ENCODE measurements around the gene VWA5A.

The VWA5A gene

DNA sequence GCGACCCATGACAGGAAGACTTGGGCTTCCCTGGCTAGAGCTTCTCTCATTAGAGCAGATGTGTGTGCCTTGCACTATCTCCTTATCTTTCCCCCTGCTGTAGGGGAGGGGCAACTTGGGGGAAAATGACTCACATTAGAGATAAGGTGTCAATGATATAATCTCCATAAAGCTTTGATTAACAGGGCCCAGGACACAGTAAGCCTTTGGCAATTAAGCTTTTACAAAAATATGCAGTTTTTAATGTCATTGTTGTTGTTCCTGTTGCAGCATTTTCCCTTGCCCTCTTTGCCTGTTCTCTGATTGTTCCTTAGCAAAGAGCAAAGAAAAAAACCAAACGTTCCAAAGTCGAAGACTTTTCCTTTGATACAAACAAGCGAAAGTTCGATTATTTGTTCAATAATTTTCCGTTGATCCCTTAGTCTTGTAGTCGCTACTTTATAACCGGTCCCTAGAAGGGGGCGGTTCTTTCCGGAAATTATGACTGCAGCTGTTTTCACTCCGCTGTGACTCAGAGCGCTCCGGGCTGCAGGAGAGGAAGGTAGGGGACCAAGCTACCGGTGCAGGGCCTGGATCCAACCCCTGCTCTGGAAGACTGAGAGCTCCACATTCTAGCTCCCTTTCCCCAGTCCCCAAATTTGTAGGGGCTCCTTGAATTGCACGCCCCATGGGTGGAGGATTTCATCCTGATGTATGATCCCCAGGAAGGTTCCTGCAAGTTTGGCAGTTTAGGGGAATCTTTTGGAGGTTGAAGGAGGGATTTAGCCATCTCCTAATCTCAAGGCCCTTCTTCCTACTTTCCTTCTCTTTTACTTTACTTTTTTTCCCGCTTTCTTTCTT, at the start of gene VWA5A:
Gene VWA5A (plus strand): TSS at position 509 of the 840 bp plus-strand sequence. CDS start 2,062 bp downstream, outside the sequence.
- peak; percentile 7 for DNase-seq

DNA sequence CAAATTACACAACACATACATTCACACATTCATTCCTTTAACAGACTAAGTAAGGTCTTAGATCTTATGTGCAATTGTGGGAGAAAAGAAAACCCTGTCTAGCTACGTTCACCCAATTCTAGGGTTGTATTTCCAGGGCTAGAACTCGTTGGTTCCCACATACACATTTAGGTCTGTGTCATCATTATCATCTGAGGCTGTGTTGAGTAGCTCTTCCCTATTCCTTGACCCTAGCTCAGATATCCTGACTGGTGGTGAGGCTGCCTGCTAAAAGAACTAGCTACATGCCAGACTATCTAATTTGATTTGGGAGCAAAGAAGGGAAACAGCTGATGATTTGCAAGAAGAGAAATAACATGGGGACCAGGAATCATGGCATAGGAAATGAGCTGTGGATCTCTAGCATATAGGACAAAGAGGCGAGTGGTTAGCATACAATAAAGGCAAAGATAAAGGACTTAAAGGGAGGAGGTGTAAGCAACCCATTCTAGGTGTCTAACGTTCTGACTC, 46.6 kb upstream of the VWA5A start:
- DNase-seq, result no peak

- no peak for DNase-seq
Observed at GRCh38 chr11:124069429-124070401, 45.5 kb upstream of the VWA5A start.

- peak; percentile 21 for DNase-seq
Observed at GRCh38 chr11:124070915-124071622, 44.2 kb upstream of the VWA5A start.

DNA sequence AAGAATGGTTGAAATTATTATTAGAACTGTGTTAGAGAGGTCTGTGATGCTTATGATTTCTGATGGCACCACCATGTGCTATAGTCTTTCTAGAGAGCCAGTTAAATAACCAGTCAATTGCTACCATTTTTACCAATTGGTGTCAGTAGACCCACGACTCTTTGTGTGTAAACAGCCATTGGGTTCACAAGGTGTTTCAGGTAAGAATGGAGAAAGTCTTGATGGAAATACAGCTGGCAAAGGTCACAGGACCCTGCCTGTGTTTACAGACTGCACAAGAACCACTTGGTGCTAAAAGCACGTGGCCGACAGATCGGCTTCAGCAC, 43.7 kb upstream of the VWA5A start:
- DNase-seq, result no peak

DNA sequence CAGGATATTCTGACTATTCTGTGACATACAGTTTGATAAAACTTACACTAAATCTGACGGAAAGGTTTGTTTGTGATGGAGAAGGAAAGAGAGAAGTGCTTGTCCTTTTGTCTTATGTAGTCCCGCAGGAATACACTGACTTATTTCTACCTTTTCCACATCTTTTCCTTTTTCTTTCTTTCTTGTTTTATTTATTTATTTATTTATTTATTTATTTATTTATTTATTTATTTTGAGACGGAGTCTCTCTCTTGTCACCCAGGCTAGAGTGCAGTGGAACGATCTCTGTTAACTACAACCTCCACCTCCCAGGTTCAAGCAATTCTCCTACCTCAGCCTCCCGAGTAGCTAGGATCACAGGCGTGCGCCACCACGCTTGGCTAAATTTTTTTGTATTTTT, 43.1 kb upstream of the VWA5A start:
- DNase-seq, result no peak

- no peak for DNase-seq
Observed at GRCh38 chr11:124074554-124074953, 40.7 kb upstream of the VWA5A start.

DNA sequence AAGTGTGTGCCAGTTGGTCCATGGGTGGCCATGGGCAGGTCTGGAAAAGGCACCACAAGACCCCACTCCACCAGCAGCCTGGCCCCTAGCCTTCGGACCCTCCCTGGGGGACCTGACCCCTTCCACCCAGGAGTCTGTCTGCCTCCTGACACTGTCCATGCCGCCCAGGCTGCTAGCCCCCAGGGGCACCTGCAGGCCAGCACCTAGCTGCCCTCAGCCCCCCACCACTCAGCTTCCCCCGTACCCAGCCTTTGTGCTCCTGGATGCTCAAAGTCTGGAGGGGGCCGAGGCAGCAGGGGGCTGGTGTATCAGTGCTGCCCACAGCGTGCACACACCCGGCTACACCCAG, 39.8 kb upstream of the VWA5A start:
- DNase-seq, result no peak

GRCh38 chr11:124075841-124076651, 39.2 kb upstream of the VWA5A start:
- DNase-seq, result no peak

DNA sequence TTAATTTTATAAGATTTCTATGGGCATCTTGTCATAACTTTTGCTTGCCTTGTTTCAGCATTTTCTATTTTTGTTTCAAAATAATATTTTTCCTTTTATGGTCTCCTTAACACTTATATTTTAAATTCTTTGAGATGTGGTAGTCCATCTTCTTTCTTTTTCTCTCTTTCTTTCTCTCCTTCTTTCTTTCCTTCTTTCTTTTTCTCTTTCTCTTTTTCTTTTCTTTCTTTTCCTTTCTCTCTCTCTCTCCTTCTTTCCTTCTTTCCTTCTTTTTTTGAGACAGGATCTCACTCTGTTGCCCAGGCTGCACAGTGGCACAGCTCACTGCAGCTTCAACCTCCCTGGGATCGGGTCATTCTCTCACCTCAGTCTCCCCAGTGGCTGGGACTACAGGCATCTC, 38.0 kb upstream of the VWA5A start:
- no peak for DNase-seq

GRCh38 chr11:124078591-124078990, 36.7 kb upstream of the VWA5A start:
- no peak for DNase-seq

DNA sequence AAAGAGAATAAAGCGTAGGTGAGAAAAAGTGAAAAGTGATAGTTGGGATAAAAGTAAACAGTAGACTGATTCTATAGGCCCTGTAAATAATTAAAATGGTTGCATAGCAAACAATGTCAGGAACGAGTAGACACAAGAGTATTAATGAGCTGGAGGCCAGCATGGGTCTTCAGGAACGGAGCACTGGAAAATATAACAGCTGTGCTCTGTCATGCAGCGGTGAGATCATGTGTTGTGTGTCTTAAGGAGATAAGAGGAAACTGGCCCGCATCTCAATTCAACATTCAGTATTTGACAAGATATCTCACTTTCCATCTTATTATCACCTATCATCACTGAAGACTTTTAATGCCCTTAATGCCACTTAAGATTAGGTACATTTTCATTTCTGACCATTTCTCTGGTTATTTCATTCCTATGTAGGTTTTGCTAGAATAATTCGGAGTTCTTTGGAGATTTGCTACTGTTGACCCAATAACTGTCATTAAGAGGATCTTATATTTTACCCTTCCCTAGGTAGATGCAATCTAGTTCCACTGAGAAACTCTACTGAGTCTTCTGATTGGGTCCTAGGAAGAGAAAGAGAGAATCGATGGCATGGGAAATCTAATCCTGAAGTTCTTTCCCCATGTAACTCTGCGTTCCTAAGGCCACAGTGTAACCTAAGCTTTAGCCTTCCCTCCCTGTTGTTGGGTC, 35.5 kb upstream of the VWA5A start:
- no peak for DNase-seq

DNA sequence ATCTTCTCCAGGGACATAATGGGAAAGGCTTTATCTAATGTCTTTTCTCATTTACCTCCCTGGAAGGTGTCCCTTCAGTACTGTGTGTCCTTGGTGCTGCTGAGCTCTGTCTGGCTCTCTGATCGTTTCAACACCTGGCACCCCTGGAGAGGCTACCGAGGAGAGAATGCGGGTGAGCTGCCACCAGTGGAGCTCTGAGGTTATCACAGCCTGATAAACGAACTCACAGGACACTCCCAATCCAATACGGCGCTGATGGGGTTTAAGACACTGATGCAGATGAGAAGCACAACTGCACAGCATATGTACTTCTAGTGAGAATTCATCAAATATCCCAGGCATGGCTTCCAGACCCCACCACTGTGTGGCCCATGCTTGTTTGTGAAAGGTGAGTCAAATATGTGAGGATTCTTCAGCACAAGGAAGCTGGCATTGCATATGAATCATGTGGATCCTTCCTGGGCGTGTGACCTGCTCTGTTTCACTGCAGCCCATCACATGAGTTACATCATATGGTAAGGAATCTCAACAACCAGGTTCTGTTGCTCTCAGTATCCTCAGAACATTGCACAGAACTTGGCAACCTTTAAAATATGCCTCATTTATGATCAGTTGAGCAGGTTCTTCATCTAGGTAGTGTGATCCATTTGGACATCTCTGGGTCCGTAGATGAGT, 34.8 kb upstream of the VWA5A start:
- DNase-seq, result no peak

GRCh38 chr11:124081483-124081882, 33.8 kb upstream of the VWA5A start:
- no peak for DNase-seq

DNA sequence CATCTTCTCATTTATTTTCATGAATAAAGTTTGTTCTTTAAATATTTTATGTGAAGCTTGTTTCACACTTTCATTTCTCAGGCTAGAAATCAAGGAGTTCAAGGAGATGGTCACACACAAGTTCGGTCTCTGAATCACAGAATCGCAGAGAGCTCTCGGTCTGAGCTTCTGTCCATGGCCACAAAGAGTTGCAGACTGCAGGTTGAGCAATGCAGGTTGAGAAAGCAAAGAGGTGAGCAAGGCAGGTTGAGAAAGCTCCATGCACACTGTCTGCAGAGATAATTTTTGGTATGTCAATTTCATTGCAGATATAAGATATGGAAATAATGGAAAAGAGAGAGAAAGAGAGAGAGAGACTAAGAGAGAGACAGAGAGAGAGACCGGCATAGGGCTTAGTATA, 32.9 kb upstream of the VWA5A start:
- DNase-seq, result no peak

- no peak for DNase-seq
Observed at GRCh38 chr11:124085583-124085982, 29.7 kb upstream of the VWA5A start.

DNA sequence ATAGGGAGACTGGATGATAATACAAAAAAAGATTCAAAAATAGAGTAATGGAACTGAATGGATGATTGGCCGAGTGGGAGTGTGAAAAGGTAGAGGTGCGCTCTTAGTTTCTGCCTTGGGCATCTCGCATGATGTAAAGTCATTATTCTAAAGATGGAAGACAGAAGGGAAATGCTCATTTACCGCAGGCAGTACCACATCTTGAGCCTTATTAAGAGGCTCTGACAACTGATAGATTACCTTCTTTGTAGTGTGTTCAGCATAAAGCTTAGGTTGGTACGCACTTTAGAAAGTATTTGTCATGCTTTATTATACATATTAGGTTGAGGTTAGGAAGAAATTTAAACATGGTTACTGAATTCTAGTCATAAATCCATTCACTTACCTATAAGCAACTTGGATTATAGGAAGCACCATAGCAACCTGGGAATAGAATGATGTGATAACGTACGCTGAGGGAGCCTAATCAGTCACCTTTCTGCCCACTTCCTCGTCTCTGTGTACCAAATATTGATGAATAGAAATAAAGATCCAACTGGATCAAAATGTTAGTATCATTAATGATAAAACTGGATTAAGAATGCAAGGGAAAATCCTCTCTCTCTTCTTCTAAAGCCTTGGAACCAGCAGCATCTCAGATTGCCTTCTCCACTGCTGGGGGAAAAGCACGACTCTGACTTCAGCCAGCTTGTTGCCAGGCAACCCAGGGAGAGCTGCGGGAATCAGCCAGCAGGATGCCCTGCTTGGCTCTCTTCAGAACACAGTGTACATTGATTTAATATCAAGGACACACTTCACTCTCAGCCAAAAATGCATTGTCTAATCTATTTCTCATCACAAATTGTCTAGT, 29.0 kb upstream of the VWA5A start:
- no peak for DNase-seq

DNA sequence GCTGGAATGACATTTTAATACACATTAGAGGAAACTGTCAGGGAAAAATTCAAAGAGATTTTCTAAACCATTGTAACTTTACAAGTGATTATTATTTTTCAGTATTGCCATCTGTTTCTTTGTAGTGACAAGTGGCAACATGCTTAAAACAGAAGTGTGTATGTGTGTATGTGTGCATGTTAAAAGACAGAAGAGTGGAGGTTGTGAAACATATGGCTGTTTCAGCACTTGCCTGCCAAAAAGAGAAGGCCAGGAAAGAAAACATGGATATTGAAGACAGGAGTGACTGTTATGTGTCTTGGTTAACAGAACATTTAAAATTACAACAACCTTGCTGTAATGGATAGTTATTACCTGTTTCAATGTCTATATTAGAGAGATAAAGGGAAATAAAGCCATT, 24.3 kb upstream of the VWA5A start:
- no peak for DNase-seq

DNA sequence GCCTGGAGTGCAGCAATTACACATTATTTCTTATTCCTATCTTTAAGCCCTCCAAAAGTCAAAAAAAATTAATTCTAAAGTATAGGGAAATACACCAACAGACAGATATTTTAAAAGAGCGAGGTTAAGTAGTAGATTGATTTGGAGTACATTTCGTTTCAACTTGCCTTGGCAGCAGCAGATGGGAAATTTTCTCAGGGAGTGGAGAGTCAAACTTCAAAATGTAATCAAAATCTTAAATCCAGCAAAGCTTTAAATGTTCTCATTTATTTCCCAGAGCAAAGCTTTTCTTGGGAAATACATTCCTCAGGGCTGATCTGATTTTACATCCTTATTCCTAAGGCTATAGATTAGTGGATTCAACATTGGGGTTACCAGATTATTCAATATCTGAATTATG, 21.9 kb upstream of the VWA5A start:
- no peak for DNase-seq

- DNase-seq, result no peak
Observed at GRCh38 chr11:124094731-124095130, 20.5 kb upstream of the VWA5A start.

Measured in DMS79 (cell line).